Bronchial epithelial cell (primary cell): ENCODE results near the gene SP3. TPM values are rescaled to one million over a fixed set of nuclear protein-coding genes. Genes with fewer than 3 reads are reported as not detected.

Source experiments
- DNase-seq: peaks from one replicate; pipeline ENCODE4 v3.0.0-alpha.2; 2010; ENCODE audit warnings: low read depth
- FAIRE-seq: peaks from 2 replicates; lab custom pipeline; 2011; peaks lifted over from hg19 to GRCh38; lab: Jason Lieb, UNC
- H3K27me3 ChIP-seq: 2 replicates; pipeline ENCODE4 v1.5.1; 2011; ENCODE audit warnings: low read length; ENCODE audit not compliant: control insufficient read depth, insufficient read depth
- H3K36me3 ChIP-seq: 2 replicates; pipeline ENCODE4 v1.5.1; 2011; ENCODE audit warnings: low read length; ENCODE audit not compliant: control insufficient read depth, insufficient read depth
- H3K4me3 ChIP-seq: 2 replicates; pipeline ENCODE4 v1.5.1; 2011; ENCODE audit warnings: mild to moderate bottlenecking, low read depth, low read length, control low read depth
- total RNA-seq: library from RNA; depleted of rRNA; stranded (reverse); fragments of >200 nt; gene quantifications from 2 replicates; pipeline ENCODE4 v1.2.1, GENCODE V29; 2014
- TF ChIP-seq, protein P1 (sequence below): IDR thresholded peaks from 2 replicates; pipeline ENCODE4 v1.5.1; 2011; ENCODE audit warnings: mild to moderate bottlenecking, moderate library complexity, low read length, control low read depth, inconsistent platforms; ENCODE audit not compliant: insufficient read depth, severe bottlenecking

The SP3 gene
- total RNA-seq, 1 donor from 2014 or later = 104 TPM

- no peaks in the 10 kb centered on the region for H3K36me3 ChIP-seq
- DNase-seq = no peak
- no peak for FAIRE-seq
- TF ChIP-seq, protein P1, sequence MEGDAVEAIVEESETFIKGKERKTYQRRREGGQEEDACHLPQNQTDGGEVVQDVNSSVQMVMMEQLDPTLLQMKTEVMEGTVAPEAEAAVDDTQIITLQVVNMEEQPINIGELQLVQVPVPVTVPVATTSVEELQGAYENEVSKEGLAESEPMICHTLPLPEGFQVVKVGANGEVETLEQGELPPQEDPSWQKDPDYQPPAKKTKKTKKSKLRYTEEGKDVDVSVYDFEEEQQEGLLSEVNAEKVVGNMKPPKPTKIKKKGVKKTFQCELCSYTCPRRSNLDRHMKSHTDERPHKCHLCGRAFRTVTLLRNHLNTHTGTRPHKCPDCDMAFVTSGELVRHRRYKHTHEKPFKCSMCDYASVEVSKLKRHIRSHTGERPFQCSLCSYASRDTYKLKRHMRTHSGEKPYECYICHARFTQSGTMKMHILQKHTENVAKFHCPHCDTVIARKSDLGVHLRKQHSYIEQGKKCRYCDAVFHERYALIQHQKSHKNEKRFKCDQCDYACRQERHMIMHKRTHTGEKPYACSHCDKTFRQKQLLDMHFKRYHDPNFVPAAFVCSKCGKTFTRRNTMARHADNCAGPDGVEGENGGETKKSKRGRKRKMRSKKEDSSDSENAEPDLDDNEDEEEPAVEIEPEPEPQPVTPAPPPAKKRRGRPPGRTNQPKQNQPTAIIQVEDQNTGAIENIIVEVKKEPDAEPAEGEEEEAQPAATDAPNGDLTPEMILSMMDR = no peak
- no peak overlapping the region for H3K4me3 ChIP-seq
- peaks cover 5% of the 10 kb centered on the region for H3K27me3 ChIP-seq
These were observed 95.6 kb downstream of the SP3 start for GRCh38 chr2:173869244-173870229.

DNA sequence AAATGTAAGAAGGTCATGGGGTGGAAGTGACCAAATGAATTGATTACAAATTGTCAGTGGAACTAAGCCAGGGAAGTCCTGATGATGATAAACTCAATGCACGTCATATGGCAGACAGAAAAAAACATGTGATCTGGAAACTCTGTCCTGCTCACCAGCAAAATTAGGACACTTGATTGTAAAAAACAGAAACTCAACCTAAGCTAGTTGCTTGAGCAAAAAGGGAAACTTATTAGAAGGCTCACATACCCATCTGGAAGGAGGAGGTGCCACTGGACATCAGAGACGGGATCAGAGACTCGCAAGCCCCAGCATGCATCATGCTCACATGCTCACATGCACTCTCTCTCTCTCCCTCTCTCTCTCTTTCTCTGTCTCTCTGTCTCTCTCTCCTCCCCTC lies 96.8 kb downstream of the SP3 start:
- FAIRE-seq = no peak
- peak; percentile 20 for DNase-seq
- peaks cover 5% of the 10 kb centered on the region for H3K27me3 ChIP-seq
- no peak overlapping the region for H3K4me3 ChIP-seq
- H3K36me3 ChIP-seq = no peaks in the 10 kb centered on the region
- TF ChIP-seq, protein P1 = no peak

GRCh38 chr2:173866874-173867618 lies 98.1 kb downstream of the SP3 start:
- TF ChIP-seq, protein P1 = no peak
- DNase-seq (no peak), FAIRE-seq (no peak)
- Histone ChIP-seq H3K27me3 (peaks cover 5% of the 10 kb centered on the region), H3K36me3 (no peaks in the 10 kb centered on the region), H3K4me3 (no peak overlapping the region)

GRCh38 chr2:173865971-173866873 lies 99.0 kb downstream of the SP3 start:
- FAIRE-seq (no peak), DNase-seq (no peak)
- TF ChIP-seq, protein P1 = no peak
- H3K4me3 ChIP-seq = no peak overlapping the region
- H3K27me3 ChIP-seq = peaks cover 5% of the 10 kb centered on the region
- H3K36me3 ChIP-seq = no peaks in the 10 kb centered on the region

DNA sequence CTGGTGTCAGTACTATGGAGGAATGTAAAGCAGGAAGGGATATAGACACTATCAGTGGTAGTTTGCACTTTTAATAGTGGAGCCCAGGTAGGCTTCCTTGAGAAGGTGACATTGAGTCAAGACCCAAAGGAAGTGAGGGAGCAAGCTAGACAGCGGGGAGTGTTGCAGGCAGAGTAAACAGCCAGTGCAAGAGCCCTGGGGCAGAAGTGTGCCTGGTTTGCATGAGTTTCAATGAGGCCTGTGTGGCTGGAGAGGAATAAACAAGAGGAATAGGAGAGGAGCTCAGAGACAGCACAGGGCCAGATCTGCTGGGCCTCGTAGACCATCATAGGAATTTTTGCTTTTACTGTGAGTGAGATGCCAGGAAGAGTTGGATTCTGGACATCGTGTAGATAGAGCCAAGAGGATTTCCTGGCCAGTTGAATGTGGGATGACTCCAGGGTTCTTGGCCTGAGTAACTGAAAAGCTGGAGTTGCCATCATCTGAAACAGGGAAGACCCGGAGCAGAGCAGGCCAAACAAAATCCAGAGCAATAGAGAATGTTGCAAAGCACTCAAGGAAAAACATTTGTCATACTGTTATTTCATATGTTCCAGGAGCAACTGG lies 102.5 kb downstream of the SP3 start:
- no peaks in the 10 kb centered on the region for H3K36me3 ChIP-seq
- no peak overlapping the region for H3K4me3 ChIP-seq
- TF ChIP-seq, protein P1 = no peak
- no peak for DNase-seq
- FAIRE-seq = no peak
- H3K27me3 ChIP-seq = peaks cover 8% of the 10 kb centered on the region
